Ovary (tissue), 9 donors: ENCODE results near the gene TIMP3. TPM values are rescaled to one million over a fixed set of nuclear protein-coding genes. Genes with fewer than 3 reads are reported as not detected.

Experiments used
- DNase-seq, 5 donors: peaks; one replicate each; pipeline ENCODE4 v3.0.0-alpha.2; 2019 to 2020
- H3K27ac ChIP-seq, 2 donors: fragments of 200-600 bp; one replicate each; pipeline versions ENCODE4 v1.5.1 to v1.8.0; 2019 to 2022
- H3K27me3 ChIP-seq: fragments of 200-600 bp; one replicate; pipeline ENCODE4 v1.8.0; 2022
- H3K36me3 ChIP-seq: fragments of 200-600 bp; sonication (generic); one replicate; pipeline ENCODE4 v1.5.1; 2019
- H3K4me1 ChIP-seq: one replicate; pipeline ENCODE4 v1.8.1; 2013; ENCODE audit warnings: mild to moderate bottlenecking, moderate library complexity; ENCODE audit not compliant: insufficient read depth
- H3K4me3 ChIP-seq: fragments of 200-600 bp; sonication (generic); one replicate; pipeline ENCODE4 v1.5.1; 2017
- H3K9me3 ChIP-seq, 2 donors: fragments of 200-600 bp in 1 of 2; sonication (generic) in 1 of 2; one replicate each; pipeline versions ENCODE4 v1.5.1 to v1.8.1; 2013 to 2019; ENCODE audit warnings: mild to moderate bottlenecking in 1 of 2, moderate library complexity in 1 of 2
- EP300 ChIP-seq: sonication (generic); formaldehyde crosslinking; IDR thresholded peaks from one replicate; pipeline ENCODE4 v1.6.1; 2017; ENCODE audit warnings: antibody characterized with exemption
- POLR2A ChIP-seq: fragments of 450-650 bp; IDR thresholded peaks from one replicate; pipeline ENCODE4 v1.6.1; 2017; ENCODE audit warnings: antibody characterized with exemption, mild to moderate bottlenecking, moderate library complexity
- WGBS, 3 donors: extraction: QIAGEN DNeasy Blood & Tissue Kit in 1 of 3; methylation state at CpG; one replicate each; pipeline versions ENCODE4 v1.1.5 to v1.1.7; 2013 to 2017; 5-methylcytosine and 5-hydroxymethylcytosine counted together
- intact Hi-C, 4 donors: fragments of 100-400 bp; cut with DNase I; formaldehyde crosslinking; loops; one replicate each; pipeline versions ENCODE4 v1.11.0 to v1.15.1; 2022 to 2023
- polyA plus RNA-seq, 2 donors: library from polyadenylated mRNA; stranded (reverse); fragments of 200-250 nt in 1 of 2; fragments of 350-450 nt in 1 of 2; fragmentation: Illumina TruSeq in 1 of 2; extraction: RNeasy Lipid Tissue Mini Kit (QIAGEN cat#74804) in 1 of 2; gene quantifications; one replicate each; pipeline ENCODE4 v1.2.3, GENCODE V29; 2013 to 2014
- total RNA-seq, 7 donors: library from RNA; depleted of rRNA in 2 of 7; stranded (reverse); fragments of >200 nt in 2 of 7; fragmentation: NEBNext Ultra II Directional in 3 of 7; extraction: Animal tissue kit (Norgen Biotek cat#: 25700) in 3 of 7; gene quantifications; one replicate each; pipeline versions ENCODE4 v1.1.0 to v1.2.4, GENCODE V29; 2016 to 2023
- TF ChIP-seq, protein P1 (sequence below), 3 donors: fragments of 450-650 bp in 2 of 3; fragments of 200-600 bp in 1 of 3; IDR thresholded peaks; one replicate each; pipeline versions ENCODE4 v1.5.1 to v1.8.0; 2016 to 2022; ENCODE audit warnings: antibody characterized with exemption in 3 of 3, mild to moderate bottlenecking in 1 of 3
- donor health status: DM: no; HTN: no; CAD: no; lungs with moderate emphysema.
- donor health status: DM: no; HTN: no; CAD: no.
- donor health status: Bipolar disorder and iron deficiency.
- donor health status: DM: yes; HTN: yes; CAD: no.
- donor health status: DM: no; HTN: no; CAD: no.
- donor health status: DM: yes; HTN: yes; CAD: no.

The TIMP3 gene
- total and polyA plus RNA-seq, 9 donors = 48.5 to 565 (median 121) TPM

DNA sequence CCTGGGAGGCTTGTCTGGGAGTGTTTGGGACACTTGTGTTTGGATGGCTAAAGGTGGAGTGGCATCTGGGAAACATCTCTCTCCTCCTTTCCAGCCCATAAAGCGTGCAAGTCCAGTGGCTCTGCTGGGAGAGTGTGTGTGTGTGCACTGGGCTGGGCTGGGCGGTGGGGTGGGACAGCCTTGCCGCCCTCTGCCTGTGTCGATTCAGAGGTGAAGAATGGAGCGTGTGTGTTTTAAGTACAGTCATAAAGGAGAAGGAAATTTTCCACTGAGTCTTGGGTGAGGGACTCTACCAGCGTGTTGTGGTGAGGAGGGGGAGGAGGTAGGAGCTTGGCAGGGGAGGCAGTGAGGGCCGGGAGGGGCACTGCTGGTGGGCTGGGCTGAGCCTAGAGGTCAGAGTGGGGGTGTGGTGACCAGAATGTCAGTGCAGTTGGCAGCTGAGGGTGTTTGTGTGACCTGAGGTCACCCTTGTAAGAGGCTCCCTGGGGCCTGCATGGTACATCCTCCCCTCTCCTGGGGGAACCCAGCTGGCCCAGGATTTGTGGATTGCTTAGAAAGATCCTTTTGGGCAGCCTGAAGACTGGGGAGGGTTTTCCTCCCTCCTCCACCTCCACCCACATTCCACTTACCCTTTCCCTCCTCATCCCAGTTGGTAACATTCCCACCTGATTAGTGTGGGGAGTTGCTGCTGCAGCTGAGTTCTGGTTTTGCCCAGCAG, 1.7 kb downstream of the TIMP3 start:
- no peaks in the 10 kb centered on the region for H3K9me3 ChIP-seq
- peak overlapping the region; percentile 61 for H3K4me3 ChIP-seq
- H3K36me3 ChIP-seq = no peaks in the 10 kb centered on the region
- no peaks in the 10 kb centered on the region for H3K27me3 ChIP-seq
- H3K27ac ChIP-seq = peak overlapping the region in 1 of 2 donors; percentile 17
- intact Hi-C loops = loop anchor here in 3 of 4 donors (2.0 to 10.0 kb wide), 4 partner anchors 182 to 276 kb away; no protein-coding TSS in a partner anchor
- 46 to 61% (median 57%) methylated on average over 7 of the region's 7 CpGs for WGBS, 3 donors
- H3K4me1 ChIP-seq = peaks cover 4% of the 10 kb centered on the region
- peak in 3 of 5 donors; percentile 32 to 51 (median 46) for DNase-seq
- TF ChIP-seq EP300 (no peak), POLR2A (no peak)
- TF ChIP-seq, protein P1, sequence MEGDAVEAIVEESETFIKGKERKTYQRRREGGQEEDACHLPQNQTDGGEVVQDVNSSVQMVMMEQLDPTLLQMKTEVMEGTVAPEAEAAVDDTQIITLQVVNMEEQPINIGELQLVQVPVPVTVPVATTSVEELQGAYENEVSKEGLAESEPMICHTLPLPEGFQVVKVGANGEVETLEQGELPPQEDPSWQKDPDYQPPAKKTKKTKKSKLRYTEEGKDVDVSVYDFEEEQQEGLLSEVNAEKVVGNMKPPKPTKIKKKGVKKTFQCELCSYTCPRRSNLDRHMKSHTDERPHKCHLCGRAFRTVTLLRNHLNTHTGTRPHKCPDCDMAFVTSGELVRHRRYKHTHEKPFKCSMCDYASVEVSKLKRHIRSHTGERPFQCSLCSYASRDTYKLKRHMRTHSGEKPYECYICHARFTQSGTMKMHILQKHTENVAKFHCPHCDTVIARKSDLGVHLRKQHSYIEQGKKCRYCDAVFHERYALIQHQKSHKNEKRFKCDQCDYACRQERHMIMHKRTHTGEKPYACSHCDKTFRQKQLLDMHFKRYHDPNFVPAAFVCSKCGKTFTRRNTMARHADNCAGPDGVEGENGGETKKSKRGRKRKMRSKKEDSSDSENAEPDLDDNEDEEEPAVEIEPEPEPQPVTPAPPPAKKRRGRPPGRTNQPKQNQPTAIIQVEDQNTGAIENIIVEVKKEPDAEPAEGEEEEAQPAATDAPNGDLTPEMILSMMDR (IDR thresholded peaks at IDR 0.05) = no peak

DNA sequence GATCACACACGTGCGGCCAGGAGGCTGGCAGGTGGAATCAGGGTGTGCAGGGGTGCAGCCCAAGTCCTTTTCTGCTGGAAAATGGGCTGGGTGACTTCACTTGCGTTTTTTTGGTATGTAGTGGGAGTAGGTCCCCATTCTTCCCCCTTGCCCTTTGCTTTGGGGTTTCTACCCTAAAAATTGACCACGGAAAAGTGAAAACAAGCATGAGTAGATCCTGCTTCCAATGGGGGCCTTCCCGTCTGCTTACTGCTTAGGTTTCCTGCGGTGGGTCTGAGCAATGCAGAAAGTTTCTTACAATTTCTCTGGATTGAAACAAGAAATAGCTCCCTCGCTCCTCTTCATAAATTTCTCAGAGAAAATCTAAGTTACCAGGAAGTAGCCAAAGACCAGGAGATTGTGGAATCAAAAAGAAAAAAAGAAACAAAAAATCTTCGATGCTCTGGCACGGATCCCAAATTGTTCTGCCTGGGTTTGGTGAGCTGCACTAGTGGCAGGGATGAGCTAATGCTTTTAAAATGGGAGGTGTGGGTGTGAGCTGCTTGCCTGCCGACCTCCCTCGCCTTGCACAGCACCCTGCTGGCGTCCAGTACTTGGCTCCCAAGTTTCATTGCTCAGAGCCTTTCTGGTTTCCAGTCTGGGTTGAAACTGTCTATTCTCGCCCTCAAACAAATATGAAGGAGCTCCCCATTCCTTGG, 2.4 kb downstream of the TIMP3 start:
- intact Hi-C loops = loop anchor here in 3 of 4 donors (2.0 to 10.0 kb wide), 4 partner anchors 181 to 277 kb away; no protein-coding TSS in a partner anchor
- H3K36me3 ChIP-seq = no peaks in the 10 kb centered on the region
- H3K27ac ChIP-seq = no peak overlapping the region
- TF ChIP-seq EP300 (no peak), POLR2A (no peak)
- TF ChIP-seq, protein P1 (IDR thresholded peaks at IDR 0.05) = no peak
- H3K4me3 ChIP-seq = peak overlapping the region; percentile 61
- DNase-seq = no peak
- peaks cover 4% of the 10 kb centered on the region for H3K4me1 ChIP-seq
- WGBS, 3 donors = 32 to 59% (median 55%) methylated on average over 13 of the region's 13 CpGs
- no peaks in the 10 kb centered on the region for H3K27me3 ChIP-seq
- no peaks in the 10 kb centered on the region for H3K9me3 ChIP-seq

GRCh38 chr22:32804531-32805360, 3.2 kb downstream of the TIMP3 start:
- Histone ChIP-seq H3K4me1 (peaks cover 4% of the 10 kb centered on the region), H3K9me3 (no peaks in the 10 kb centered on the region), H3K4me3 (peak overlapping the region; percentile 61), H3K27ac (no peak overlapping the region), H3K36me3 (no peaks in the 10 kb centered on the region), H3K27me3 (no peaks in the 10 kb centered on the region)
- intact Hi-C loops = loop anchor here in 3 of 4 donors (5.0 to 10.0 kb wide), 3 partner anchors 270 to 277 kb away; no protein-coding TSS in a partner anchor
- TF ChIP-seq, protein P1 (IDR thresholded peaks at IDR 0.05) = no peak
- TF ChIP-seq POLR2A = no peak
- no peak for TF ChIP-seq EP300
- 58 to 74% (median 67%) methylated on average over 14 of the region's 14 CpGs for WGBS, 3 donors
- DNase-seq = no peak

DNA sequence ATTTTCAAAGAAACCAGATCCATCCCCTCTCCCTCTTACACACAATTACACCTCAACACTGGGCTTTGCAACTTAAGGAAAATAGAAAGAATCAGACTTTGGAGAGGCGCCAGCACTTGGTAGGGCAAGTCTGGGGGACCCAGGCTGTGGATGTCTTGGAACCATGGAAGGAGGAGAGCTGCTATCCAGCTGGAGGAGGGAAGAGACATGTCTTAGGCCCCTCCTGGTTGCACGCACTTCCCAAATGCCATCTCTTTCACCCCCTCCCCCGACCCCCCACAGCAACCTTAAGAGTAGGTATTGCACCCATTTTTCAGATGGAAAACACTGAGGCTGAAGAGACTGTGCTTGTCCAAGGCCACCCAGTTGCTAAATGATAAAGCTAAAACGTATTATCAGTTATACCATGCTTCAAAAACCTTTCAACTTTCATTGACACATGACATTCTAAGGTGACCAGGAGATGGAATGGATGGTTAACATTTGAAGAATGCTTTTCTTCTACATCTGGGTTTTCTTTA, 3.9 kb downstream of the TIMP3 start:
- Histone ChIP-seq H3K36me3 (no peaks in the 10 kb centered on the region), H3K4me3 (peak overlapping the region; percentile 61), H3K4me1 (peaks cover 4% of the 10 kb centered on the region), H3K27me3 (no peaks in the 10 kb centered on the region), H3K27ac (no peak overlapping the region), H3K9me3 (no peaks in the 10 kb centered on the region)
- DNase-seq = no peak
- intact Hi-C loops = loop anchor here in 1 of 4 donors (10.0 kb wide), 1 partner anchor 271 kb away; no protein-coding TSS in a partner anchor
- TF ChIP-seq, protein P1 (IDR thresholded peaks at IDR 0.05) = no peak
- TF ChIP-seq POLR2A = no peak
- TF ChIP-seq EP300 = no peak
- WGBS, 3 donors = 92 to 93% (median 93%) methylated on average over 4 of the region's 4 CpGs
